Urinary bladder (tissue), 4 donors: Measurements from ENCODE around the gene MTUS2. TPM values are rescaled to one million over a fixed set of nuclear protein-coding genes. Genes with fewer than 3 reads are reported as not detected.

ENCODE experiments used
- DNase-seq: peaks from one replicate; pipeline ENCODE4 v3.0.0-alpha.2; 2015; ENCODE audit errors: extremely low spot score
- H3K27ac ChIP-seq: one replicate; pipeline ENCODE4 v1.5.1; 2013; ENCODE audit warnings: low read depth, mild to moderate bottlenecking, moderate library complexity
- H3K36me3 ChIP-seq: one replicate; pipeline ENCODE4 v1.6.1; 2013; ENCODE audit warnings: mild to moderate bottlenecking, moderate library complexity; ENCODE audit not compliant: insufficient read depth
- H3K4me1 ChIP-seq: one replicate; pipeline ENCODE4 v1.6.1; 2013; ENCODE audit warnings: mild to moderate bottlenecking, moderate library complexity; ENCODE audit not compliant: insufficient read depth
- H3K4me3 ChIP-seq: one replicate; pipeline ENCODE4 v1.5.1; 2013; ENCODE audit warnings: low read depth, low read length
- WGBS: extraction: QIAGEN DNeasy Blood & Tissue Kit; methylation state at CpG from one replicate; pipeline ENCODE4 v1.1.7; 2013; 5-methylcytosine and 5-hydroxymethylcytosine counted together
- polyA plus RNA-seq: library from polyadenylated mRNA; stranded (reverse); fragments of 200-250 nt; gene quantifications from one replicate; pipeline ENCODE4 v1.2.3, GENCODE V29; 2013
- total RNA-seq: library from RNA; depleted of rRNA; stranded (reverse); fragments of >200 nt; gene quantifications from one replicate; pipeline ENCODE4 v1.2.3, GENCODE V29; 2014
- donor health status: healthy with polysubstance abuse.
- donor health status: healthy.

MTUS2 gene
- total and polyA plus RNA-seq, 2 donors, result 0.25 to 1.4 TPM

GRCh38 chr13:29125934-29126424, 305.8 kb downstream of the MTUS2 start:
- 73% methylated on average over 5 of the region's 5 CpGs for WGBS
- no peak overlapping the region for H3K27ac ChIP-seq
- no peak for DNase-seq
- no peak overlapping the region for H3K4me3 ChIP-seq
- H3K4me1 ChIP-seq, result no peaks in the 10 kb centered on the region
- H3K36me3 ChIP-seq, result no peaks in the 10 kb centered on the region

- H3K36me3 ChIP-seq, result no peaks in the 10 kb centered on the region
- DNase-seq, result no peak
- 77% methylated on average over 2 of the region's 2 CpGs for WGBS
- H3K4me1 ChIP-seq, result no peaks in the 10 kb centered on the region
- no peak overlapping the region for H3K4me3 ChIP-seq
- no peak overlapping the region for H3K27ac ChIP-seq
Measured at GRCh38 chr13:29129616-29130015, 309.5 kb downstream of the MTUS2 start.

DNA sequence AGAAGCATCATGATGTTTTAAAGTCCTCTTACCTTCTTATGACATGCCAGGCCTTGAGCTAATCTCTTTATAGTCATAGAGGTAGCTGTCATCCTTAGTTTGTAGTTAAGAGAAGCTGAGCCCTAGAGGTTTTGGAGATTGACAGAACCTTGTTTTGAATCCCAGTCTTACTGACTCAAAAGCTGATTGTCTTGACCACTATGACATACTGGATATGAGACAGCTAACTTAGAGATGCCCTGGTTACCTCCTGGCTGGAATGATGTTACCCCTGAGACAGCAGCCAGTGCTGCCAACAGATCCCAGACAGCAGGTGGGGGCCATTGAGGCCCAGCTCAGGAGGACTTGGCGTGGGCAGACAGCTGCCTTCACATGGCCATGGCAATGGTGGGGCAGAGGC, 311.0 kb downstream of the MTUS2 start:
- 93% methylated on average over 1 of the region's 1 CpG for WGBS
- no peak overlapping the region for H3K27ac ChIP-seq
- no peaks in the 10 kb centered on the region for H3K36me3 ChIP-seq
- no peak for DNase-seq
- no peak overlapping the region for H3K4me3 ChIP-seq
- no peaks in the 10 kb centered on the region for H3K4me1 ChIP-seq

GRCh38 chr13:29131881-29132668, 311.9 kb downstream of the MTUS2 start:
- Histone ChIP-seq H3K27ac (no peak overlapping the region), H3K4me3 (no peak overlapping the region), H3K4me1 (no peaks in the 10 kb centered on the region), H3K36me3 (no peaks in the 10 kb centered on the region)
- 79% methylated on average over 4 of the region's 4 CpGs for whole genome bisulfite sequencing
- no peak for DNase-seq

DNA sequence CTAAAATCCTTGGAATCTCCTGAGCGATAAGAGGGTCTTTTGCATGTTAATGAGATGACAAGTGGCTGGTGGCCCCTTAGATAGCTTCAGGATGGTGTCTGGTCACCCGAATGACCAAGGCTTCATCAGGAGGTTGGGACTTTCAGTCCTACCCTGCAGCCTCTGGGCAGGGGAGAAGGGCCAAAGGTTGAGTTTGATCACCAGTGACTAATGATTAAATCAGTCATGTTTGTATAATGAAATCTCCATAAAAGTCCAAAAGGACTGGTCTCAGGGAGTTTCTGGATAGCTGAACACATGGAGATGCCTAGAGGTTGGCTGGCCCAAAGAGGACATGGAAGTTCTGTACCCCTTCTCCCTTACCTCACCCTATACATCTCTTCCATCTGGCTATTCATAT, 316.2 kb downstream of the MTUS2 start:
- 94% methylated on average over 2 of the region's 2 CpGs for WGBS
- Histone ChIP-seq H3K4me1 (no peaks in the 10 kb centered on the region), H3K4me3 (no peak overlapping the region), H3K36me3 (no peaks in the 10 kb centered on the region), H3K27ac (no peak overlapping the region)
- DNase-seq, result no peak

- WGBS, result 84% methylated on average over 1 of the region's 1 CpG
Measured at GRCh38 chr13:29137016-29137415, 316.9 kb downstream of the MTUS2 start.

DNA sequence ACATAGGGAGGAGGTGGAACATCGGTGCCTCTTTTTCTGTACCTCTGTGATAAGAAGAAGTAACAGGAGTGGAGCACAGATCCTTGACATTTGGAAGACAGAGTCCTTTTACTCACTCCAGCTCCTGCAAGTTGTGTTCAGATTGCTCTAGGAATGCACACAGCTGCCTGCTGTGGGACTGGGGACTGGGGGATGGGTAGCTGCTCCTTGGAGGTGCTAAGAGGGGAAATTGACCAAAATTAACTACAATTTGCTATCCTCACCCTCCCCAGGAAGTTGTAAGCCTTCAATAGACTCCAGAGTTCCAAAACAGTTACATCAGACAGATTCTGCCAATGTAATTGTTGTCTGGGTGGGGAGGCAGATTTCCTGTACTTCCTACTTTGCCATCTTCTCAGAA, 317.9 kb downstream of the MTUS2 start:
- DNase-seq, result no peak
- H3K36me3 ChIP-seq, result no peaks in the 10 kb centered on the region
- WGBS, result 89% methylated on average over 1 of the region's 1 CpG
- no peak overlapping the region for H3K27ac ChIP-seq
- no peak overlapping the region for H3K4me3 ChIP-seq
- no peaks in the 10 kb centered on the region for H3K4me1 ChIP-seq

More at GRCh38 chr13:29137016-29137415, 316.9 kb downstream of the MTUS2 start:
- DNase-seq, result no peak
- H3K27ac ChIP-seq, result no peak overlapping the region
- H3K4me1 ChIP-seq, result no peaks in the 10 kb centered on the region
- H3K4me3 ChIP-seq, result no peak overlapping the region
- no peaks in the 10 kb centered on the region for H3K36me3 ChIP-seq

GRCh38 chr13:29140277-29140676, 320.1 kb downstream of the MTUS2 start:
- H3K36me3 ChIP-seq, result no peaks in the 10 kb centered on the region
- 10% methylated on average over 4 of the region's 4 CpGs for WGBS
- H3K27ac ChIP-seq, result no peak overlapping the region
- no peak for DNase-seq
- H3K4me1 ChIP-seq, result no peaks in the 10 kb centered on the region
- H3K4me3 ChIP-seq, result no peak overlapping the region

DNA sequence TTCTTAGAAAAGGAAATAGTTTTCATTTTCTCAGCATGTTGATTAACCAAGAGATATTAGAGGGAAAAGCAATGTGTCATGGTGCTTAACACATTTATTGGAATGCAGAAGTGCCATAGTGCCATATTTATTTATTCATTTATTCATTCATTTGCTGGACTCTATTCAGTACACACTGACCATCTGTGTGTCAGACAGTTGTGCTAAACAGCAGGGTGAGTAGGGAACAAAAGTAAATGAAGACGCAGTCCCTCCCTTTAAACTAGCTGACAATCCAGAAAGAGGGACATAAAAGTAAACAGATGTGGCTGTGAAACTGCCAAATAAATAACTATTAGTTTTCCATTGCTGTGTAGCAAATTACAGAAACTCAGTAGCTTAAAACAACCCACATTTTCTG, 323.7 kb downstream of the MTUS2 start:
- H3K27ac ChIP-seq, result no peak overlapping the region
- H3K4me3 ChIP-seq, result no peak overlapping the region
- no peak for DNase-seq
- H3K36me3 ChIP-seq, result no peaks in the 10 kb centered on the region
- WGBS, result 65% methylated on average over 1 of the region's 1 CpG
- H3K4me1 ChIP-seq, result no peaks in the 10 kb centered on the region

GRCh38 chr13:29154390-29154789, 334.3 kb downstream of the MTUS2 start:
- DNase-seq, result no peak
- no peaks in the 10 kb centered on the region for H3K4me1 ChIP-seq
- 88% methylated on average over 2 of the region's 2 CpGs for WGBS
- H3K4me3 ChIP-seq, result no peak overlapping the region
- H3K36me3 ChIP-seq, result no peaks in the 10 kb centered on the region
- H3K27ac ChIP-seq, result no peak overlapping the region

DNA sequence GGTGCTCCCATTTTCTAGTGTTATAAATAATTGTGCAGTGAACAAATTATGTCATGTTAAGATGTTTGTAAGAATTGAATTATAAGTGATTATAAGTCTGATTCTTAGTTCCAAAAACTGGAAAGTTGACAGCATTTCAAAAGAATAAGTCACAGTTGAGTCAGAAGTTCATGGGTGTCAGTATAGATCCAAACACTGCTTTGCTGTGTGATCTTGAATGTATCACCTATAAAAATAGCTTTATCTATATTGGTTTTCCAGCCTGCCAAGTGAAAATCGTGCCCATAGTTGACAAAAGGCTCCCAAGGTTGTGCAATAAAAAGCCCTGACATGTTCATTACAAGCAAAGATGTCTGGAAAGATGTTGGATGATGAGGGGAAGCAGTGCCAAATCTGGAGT, 336.0 kb downstream of the MTUS2 start:
- no peak for DNase-seq
- 17% methylated on average over 1 of the region's 1 CpG for WGBS
- no peak overlapping the region for H3K27ac ChIP-seq
- no peaks in the 10 kb centered on the region for H3K36me3 ChIP-seq
- H3K4me3 ChIP-seq, result no peak overlapping the region
- no peaks in the 10 kb centered on the region for H3K4me1 ChIP-seq

- no peak for DNase-seq
- Histone ChIP-seq H3K36me3 (no peaks in the 10 kb centered on the region), H3K4me1 (no peaks in the 10 kb centered on the region), H3K4me3 (no peak overlapping the region), H3K27ac (no peak overlapping the region)
- WGBS, result 80% methylated on average over 5 of the region's 5 CpGs
Measured at GRCh38 chr13:29159871-29160270, 339.7 kb downstream of the MTUS2 start.

- Histone ChIP-seq H3K4me1 (no peaks in the 10 kb centered on the region), H3K27ac (no peak overlapping the region), H3K36me3 (no peaks in the 10 kb centered on the region), H3K4me3 (no peak overlapping the region)
- WGBS, result 70% methylated on average over 3 of the region's 3 CpGs
- no peak for DNase-seq
Measured at GRCh38 chr13:29160862-29161261, 340.7 kb downstream of the MTUS2 start.

- no peak overlapping the region for H3K27ac ChIP-seq
- no peaks in the 10 kb centered on the region for H3K36me3 ChIP-seq
- no peaks in the 10 kb centered on the region for H3K4me1 ChIP-seq
- 69% methylated on average over 6 of the region's 6 CpGs for WGBS
- DNase-seq, result no peak
- no peak overlapping the region for H3K4me3 ChIP-seq
Measured at GRCh38 chr13:29161676-29162075, 341.5 kb downstream of the MTUS2 start.
